Measurements from ENCODE around the gene WDR74. TPM values are rescaled to one million over a fixed set of nuclear protein-coding genes. Genes with fewer than 3 reads are reported as not detected.
A peak's percentile ranks its signal among the peaks of the same experiment; 100 is the strongest.

Gene WDR74
- total RNA-seq: 10 to 100 TPM; 26.6 to 46.8 (median 39.3) TPM

DNA sequence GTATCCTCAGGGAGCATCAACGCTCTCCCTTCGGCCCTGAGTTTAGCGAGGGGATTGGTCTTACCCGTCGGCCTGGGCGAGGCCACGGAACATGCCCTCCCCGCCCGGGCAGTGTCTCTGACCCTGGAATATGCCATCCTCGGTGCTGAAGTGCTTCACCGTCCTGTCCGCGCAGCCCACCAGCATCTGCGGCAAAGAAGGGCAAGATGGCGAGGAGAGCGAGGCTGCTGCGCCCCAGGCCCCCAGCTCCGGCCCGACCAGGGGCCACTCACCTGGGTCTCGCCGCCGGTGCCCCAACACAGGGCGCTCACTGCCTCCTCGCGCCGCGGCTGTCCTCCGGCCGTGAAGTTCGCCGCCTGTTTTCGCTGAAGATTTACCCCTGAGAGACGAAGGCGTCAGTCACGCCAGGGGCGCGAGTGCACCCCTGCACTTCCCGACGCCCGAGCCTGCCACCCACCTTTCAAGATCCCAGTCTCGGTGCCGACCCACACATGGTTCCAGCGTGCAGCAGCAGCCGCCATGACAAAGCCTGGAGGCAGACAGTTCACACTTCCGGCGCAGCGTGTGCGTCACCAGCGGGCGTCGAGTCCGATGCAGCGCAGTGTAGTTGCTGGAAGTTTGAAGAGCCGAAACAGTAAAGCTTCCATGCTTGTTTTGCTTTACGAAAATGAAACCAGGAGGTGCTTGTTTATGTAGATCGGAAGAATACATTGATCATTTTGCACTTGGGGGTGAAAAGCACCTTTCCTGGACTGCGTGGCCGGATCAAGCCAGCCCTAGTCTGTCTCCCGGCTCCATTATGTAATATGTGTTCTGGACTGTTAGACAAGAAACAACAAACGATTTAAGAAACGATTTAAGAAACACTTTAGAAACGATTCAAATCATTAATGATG is at the start of gene WDR74:
TSS of gene WDR74 (minus strand) at position 541 of the 896 bp plus-strand sequence. CDS start at position 521, 20 bp downstream.
- peaks cover 0 to 57% (median 9%) of the 10 kb centered on the region in 3 donors for H3K4me1 ChIP-seq
- peak within 1 kb of the TSS; percentile 63 to 81 for H3K4me3 ChIP-seq
- peak; percentile 37 to 67 for TF ChIP-seq POLR2A (IDR thresholded peaks at IDR 0.05)
- peak; percentile 96 for TF ChIP-seq POLR2AphosphoS5 (IDR thresholded peaks at IDR 0.05)
- TF ChIP-seq EP300 (IDR thresholded peaks at IDR 0.05): no peak
- no peak for TF ChIP-seq CTCF (IDR thresholded peaks at IDR 0.05)
- H3K36me3 ChIP-seq: peaks cover 0 to 36% of the 10 kb centered on the region in 2 donors
- peak; percentile 72 for ATAC-seq
- H3K27me3 ChIP-seq: no peaks in the 10 kb centered on the region
- peak within 1 kb of the TSS; percentile 94 to 98 (median 95) for H3K27ac ChIP-seq
- 0% methylated on average over 7 to 11 of the region's 62 CpGs for WGBS, 2 donors (ENCODE audit: low coverage in 1 of 2)
- no peaks in the 10 kb centered on the region for H3K9me3 ChIP-seq

- Histone ChIP-seq H3K4me1 (peaks cover 0 to 61% (median 4%) of the 10 kb centered on the region in 3 donors), H3K27ac (peak overlapping the region in 2 of 4 donors; percentile 1 to 22), H3K9me3 (no peaks in the 10 kb centered on the region), H3K4me3 (no peak overlapping the region), H3K27me3 (no peaks in the 10 kb centered on the region), H3K36me3 (peaks cover 5 to 56% of the 10 kb centered on the region in 2 donors)
- TF ChIP-seq EP300 (IDR thresholded peaks at IDR 0.05) (no peak), CTCF (IDR thresholded peaks at IDR 0.05) (no peak), POLR2AphosphoS5 (IDR thresholded peaks at IDR 0.05) (no peak), POLR2A (IDR thresholded peaks at IDR 0.05) (no peak)
- ATAC-seq: no peak
- WGBS, 2 donors (ENCODE audit: low coverage in 1 of 2): 44% methylated on average over 2 of the region's 2 CpGs; no CpG with 5 or more reads in 1 of the 2 donors
These were observed 49.7 kb upstream of the WDR74 start for GRCh38 chr11:62889126-62889483.

DNA sequence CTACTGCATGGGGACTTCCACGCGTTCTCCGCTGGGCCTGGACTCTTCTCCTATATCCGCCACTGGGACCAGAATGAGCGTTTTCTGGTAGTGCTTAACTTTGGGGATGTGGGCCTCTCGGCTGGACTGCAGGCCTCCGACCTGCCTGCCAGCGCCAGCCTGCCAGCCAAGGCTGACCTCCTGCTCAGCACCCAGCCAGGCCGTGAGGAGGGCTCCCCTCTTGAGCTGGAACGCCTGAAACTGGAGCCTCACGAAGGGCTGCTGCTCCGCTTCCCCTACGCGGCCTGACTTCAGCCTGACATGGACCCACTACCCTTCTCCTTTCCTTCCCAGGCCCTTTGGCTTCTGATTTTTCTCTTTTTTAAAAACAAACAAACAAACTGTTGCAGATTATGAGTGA is 49.0 kb upstream of the WDR74 start:
- Histone ChIP-seq H3K9me3 (no peaks in the 10 kb centered on the region), H3K4me1 (peaks cover 0 to 68% (median 8%) of the 10 kb centered on the region in 3 donors), H3K27me3 (no peaks in the 10 kb centered on the region), H3K27ac (no peak overlapping the region), H3K36me3 (peaks cover 5 to 63% of the 10 kb centered on the region in 2 donors), H3K4me3 (no peak overlapping the region)
- 87 to 92% methylated on average over 4 to 10 of the region's 14 CpGs for WGBS, 2 donors (ENCODE audit: low coverage in 1 of 2)
- no peak for TF ChIP-seq CTCF (IDR thresholded peaks at IDR 0.05)
- TF ChIP-seq POLR2A (IDR thresholded peaks at IDR 0.05): no peak
- no peak for TF ChIP-seq POLR2AphosphoS5 (IDR thresholded peaks at IDR 0.05)
- no peak for TF ChIP-seq EP300 (IDR thresholded peaks at IDR 0.05)
- ATAC-seq: no peak

GRCh38 chr11:62885137-62885750 is 45.9 kb upstream of the WDR74 start:
- H3K27me3 ChIP-seq: no peaks in the 10 kb centered on the region
- ATAC-seq: no peak
- 86% methylated on average over 4 to 6 of the region's 11 CpGs for WGBS, 2 donors (ENCODE audit: low coverage in 1 of 2)
- peak overlapping the region in 1 of 2 donors; percentile 2 for H3K4me3 ChIP-seq
- peaks cover 0 to 88% (median 18%) of the 10 kb centered on the region in 3 donors for H3K4me1 ChIP-seq
- no peak for TF ChIP-seq CTCF (IDR thresholded peaks at IDR 0.05)
- TF ChIP-seq EP300 (IDR thresholded peaks at IDR 0.05): no peak
- no peak for TF ChIP-seq POLR2A (IDR thresholded peaks at IDR 0.05)
- TF ChIP-seq POLR2AphosphoS5 (IDR thresholded peaks at IDR 0.05): no peak
- peak overlapping the region in 1 of 4 donors; percentile 24 for H3K27ac ChIP-seq
- H3K36me3 ChIP-seq: peaks cover 5 to 75% of the 10 kb centered on the region in 2 donors
- no peaks in the 10 kb centered on the region for H3K9me3 ChIP-seq

Data from gastroesophageal sphincter (tissue), 4 donors.